NCI-H510A treated with DMSO at 0.1 percent for 48 hours (cell line): ENCODE results near the gene NOC3L.
"Not testable (repeated sequence)": the region's sequence is repeated elsewhere in the genome, so short reads cannot be mapped to it uniquely, and the experiment has no call there.

ENCODE experiments used
- DNase-seq: peaks from one replicate; lab custom pipeline; 2025; lab: John Stamatoyannopoulos, UW

The NOC3L gene, protein sequence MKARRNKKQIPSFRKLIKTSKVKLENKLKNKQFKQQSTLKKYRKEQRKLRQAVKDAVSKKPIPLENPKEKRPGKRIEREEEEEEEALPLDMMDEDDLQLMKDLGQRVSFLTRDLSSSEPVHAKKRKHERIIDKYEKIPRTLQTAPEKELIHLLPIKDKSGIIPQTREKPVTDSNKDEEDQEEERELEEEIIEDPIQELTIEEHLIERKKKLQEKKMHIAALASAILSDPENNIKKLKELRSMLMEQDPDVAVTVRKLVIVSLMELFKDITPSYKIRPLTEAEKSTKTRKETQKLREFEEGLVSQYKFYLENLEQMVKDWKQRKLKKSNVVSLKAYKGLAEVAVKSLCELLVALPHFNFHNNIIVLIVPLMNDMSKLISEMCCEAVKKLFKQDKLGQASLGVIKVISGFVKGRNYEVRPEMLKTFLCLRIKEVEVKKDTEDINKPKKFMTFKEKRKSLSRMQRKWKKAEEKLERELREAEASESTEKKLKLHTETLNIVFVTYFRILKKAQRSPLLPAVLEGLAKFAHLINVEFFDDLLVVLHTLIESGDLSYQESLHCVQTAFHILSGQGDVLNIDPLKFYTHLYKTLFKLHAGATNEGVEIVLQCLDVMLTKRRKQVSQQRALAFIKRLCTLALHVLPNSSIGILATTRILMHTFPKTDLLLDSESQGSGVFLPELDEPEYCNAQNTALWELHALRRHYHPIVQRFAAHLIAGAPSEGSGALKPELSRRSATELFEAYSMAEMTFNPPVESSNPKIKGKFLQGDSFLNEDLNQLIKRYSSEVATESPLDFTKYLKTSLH

DNA sequence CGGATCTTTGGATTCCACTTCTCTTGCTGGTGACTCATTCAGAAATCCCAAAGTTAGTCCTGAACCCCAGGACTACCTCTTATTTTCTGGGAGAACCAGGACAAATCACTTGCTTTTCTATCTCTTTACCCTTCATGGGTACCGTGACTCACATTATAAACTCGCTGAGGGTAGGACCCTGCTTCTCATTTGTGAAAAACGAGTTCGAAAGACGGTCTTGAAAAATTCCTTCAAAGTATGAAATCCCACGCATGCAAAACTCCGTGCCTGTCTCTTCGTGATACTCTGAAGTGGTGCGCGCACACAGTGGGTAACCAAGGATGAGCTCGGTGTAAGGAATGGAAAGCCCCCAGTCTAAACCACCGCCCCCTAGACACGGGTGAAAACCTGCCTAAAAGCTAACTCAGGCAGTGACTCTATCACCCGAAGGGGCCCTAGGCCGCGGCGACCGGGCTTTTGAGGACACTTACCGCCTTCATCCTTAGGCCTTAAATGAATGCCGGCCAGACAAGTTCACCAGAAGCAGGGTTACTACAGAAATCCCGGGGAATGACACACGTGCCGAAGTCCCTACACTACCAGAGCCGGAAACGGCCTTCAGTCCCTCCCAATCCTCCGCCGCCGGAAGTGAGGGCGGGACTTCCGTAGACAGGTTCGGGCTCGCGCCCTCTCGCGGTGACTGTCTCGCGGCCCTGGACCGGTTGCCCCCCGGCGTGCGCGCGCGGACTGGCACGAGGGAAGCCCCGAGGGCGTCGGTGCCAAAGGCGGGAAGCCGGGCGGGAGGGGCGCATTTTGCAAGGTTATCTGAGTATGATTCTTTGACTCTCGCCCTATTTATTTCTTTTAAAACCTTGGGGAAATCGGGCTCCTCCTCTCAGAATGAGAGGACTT is at the start of gene NOC3L:
NOC3L (minus strand) TSS at position 580 of the 891 bp plus-strand sequence; CDS start at position 479, 101 bp downstream.
- DNase-seq, result peak; percentile 89

DNA sequence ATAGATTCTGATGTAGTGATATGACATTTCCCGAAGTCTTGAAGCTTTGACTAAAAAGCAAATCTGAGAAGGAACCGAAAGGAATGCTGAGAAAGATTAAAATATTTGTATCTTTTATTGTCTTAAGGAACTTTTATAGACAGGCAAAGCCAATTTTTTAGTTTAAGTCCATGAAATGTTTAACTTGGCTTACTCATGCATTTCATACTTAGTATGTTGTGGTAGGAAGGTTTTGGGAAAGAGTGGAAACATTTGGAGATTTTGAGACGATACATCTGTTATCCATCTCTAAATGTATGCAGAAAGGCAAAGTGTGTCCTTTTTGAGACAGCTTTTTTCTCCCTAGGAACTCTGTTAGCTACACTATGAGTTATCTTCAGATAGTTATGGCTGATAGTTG is 49.7 kb upstream of the NOC3L start:
- DNase-seq, result no peak

DNA sequence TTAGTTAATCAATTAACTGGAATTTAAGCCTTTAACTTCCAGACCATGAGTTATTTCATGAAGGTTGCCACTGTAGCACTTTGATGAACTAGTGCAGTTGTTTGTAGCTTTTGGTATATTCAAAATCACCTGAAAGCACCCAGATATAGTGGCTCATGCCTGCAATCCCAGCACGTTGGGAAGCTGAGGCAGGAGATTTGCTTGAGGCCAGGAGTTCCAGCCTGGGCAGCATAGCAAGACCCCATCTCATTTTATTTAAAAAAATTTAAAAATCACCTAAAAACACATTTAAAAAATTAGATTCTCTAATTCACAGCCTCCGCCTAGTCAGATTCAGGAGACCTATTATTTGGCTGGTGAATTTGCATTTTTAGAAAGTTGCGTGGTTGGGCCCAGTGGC is 48.6 kb upstream of the NOC3L start:
- no peak for DNase-seq

DNA sequence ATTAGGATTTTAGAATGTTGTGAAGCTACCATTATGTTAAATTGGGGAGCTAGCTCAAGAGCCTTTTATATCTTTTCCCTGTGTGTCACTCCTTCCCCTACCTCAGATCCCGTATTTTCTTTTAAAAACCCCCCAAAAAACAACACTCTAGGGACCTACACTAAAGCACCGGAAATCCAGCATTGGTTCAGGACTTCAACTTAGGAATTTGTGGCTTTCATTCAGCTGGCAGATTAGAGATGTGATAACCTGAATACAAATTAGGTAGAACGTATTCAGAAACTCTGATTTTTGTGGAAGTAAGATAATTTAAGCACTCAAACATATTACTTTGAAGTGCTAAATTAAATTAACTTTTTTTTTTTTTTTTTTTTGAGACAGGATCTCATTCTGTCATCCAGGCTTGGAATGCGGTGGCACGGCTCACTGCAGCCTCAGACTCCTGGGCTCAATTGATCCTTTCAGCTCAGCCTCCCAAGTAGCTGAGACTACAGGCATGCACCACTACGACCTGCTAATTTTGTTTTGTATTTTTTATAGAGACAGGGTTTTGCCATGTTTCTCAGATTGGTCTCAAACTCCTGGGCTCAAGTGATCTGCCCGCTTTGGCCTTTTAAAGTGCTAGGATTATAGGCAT is 46.4 kb upstream of the NOC3L start:
- DNase-seq, result no peak

DNA sequence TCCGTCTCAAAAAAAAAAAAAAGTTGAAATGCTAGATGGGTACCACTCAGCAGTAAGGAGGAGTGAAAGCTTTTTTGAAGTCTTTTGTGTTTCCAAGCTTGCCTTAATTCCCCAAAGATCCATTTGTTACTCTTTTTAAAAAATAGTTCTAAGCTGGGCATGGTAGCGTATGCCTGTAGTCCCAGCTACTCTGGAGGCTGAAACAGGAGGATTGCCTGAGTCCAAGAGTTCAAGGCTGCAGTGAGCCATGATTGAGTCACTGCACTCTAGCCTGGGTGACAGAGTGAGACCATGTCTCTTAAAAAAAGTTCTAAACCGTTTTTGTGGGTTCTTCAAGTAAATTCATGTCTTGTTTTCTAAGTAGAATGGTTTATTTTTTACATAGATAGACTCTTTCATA is 44.9 kb upstream of the NOC3L start:
- DNase-seq, result no peak

DNA sequence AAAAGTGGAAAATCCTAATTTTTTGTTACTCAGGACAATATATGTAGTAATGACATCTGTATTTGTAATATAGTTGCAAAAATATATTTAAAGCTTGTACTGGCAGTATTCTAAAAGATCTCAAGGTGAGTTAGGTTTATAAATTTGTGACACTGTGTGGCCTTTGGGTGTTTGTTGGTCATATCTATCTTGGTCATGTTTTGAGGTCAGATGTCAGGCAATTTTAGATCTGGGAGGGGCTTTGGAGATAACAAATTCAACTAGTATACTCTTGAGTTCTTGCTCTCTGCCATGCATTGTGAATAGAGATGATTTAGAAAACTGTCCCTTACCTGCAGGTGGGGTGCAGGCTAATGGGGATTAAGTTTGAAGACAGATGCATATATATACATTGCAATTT is 42.7 kb upstream of the NOC3L start:
- no peak for DNase-seq

DNA sequence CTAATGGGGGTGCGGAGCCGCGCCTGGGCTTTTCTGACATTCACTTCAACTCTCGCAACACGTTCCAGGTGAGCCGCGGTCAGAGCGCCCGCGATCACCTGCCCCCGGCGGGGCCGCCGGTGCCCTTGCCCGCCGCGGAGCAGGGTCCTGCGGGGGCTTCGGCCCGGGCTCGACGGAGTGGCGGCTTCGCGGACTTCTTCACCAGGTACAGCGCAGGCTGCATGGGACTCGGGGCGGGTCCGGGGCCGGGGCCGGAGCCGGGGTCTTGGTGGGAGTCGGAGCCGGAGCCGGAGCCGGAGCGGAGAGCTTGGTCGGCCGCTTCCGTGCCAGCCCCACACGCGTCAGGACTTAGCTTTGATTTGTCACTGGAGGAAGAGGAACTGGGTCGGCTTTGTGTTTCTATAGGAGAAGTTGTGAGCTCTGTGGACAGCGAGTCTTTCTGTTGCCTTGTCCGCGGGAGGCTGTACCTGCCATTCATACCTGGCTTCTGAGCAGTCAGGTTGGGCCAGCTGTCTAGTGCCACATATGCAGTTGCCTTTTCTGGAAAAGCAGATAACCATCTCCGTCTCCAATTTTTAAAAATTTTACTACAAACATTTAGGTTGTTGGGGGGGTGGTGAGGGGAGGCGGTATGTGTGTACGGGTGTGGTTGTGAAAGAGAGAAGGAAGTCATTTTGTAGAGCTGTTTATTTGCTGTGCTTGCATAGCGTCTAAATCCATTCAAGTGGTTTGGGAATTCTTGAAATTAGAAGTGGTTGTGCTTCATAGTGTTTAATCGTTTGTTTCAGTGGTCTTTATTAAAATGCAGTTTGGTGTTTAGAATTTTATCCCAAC is 40.9 kb upstream of the NOC3L start:
- DNase-seq, result peak; percentile 70

DNA sequence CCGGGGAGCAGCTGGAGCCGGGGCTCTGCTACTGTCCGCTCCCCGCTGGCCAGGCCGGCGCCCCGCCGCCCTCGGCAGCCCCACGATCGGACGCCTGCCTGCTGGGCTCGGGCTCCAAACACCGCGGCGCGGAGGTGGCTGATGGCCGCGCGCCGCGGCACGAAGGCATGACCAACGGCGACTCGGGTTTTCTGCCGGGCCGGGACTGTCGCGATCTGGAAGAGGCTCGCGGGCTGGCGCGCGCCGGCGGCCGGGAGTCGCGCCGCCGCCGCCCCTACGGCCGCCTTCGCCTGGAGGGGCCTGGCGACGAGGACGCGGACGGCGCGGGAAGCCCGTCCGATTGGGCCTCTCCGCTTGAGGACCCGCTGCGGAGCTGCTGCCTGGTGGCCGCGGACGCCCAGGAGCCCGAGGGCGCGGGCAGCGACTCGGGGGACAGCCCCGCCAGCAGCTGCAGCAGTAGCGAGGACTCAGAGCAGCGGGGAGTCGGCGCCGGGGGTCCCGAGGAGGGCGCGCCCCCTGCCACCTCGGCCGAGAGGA is 40.2 kb upstream of the NOC3L start:
- DNase-seq, result no peak

DNA sequence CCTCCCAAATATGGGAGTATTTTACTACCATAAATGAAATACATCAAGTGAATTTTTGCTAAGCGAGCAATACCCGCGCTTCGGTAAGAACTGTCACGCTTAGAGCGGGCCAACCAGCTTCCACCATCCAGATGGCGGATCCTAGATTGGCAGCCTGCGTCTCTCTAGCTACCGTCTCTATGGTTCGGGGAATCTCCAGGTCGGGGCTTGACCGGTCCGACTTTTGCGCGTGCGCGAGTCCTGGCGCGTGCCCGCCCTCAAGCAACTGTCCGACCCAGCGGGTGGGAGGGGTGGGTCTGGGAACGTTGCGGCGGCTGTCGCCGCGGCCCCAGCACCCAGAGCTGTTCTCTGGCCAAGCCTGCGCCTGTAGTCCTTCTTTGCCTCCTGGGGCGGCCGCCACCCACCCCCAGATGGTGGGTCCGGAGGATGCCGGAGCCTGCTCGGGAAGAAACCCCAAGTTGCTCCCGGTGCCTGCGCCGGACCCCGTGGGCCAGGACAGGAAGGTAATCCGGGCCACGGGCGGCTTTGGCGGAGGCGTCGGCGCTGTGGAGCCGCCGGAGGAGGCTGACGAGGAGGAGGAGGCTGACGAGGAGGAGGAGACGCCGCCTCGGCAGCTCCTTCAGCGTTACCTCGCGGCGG is 39.6 kb upstream of the NOC3L start, which contains the start of gene TBC1D12:
TBC1D12 (plus strand) TSS at position 338 of the 639 bp plus-strand sequence; CDS start at position 411, 73 bp downstream.
- DNase-seq, result peak; percentile 97

DNA sequence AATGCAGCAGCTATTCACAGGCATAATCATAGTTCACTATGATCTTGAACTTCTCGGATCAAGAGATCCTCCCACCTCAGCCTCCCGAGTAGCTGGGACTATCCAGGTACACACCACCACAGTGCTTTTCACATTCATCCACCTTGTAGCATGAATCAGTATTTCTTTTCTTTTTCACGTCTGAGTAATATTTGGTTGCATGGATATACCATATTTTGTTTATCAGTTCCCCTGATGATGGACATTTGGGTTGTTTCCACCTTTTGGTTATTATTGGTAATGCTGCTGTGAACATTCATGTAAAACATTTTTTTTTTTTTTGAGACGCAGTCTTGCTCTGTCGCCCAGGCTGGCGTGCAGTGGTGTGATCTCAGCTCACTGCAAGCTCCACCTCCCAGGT is 36.0 kb upstream of the NOC3L start:
- DNase-seq, result no peak

DNA sequence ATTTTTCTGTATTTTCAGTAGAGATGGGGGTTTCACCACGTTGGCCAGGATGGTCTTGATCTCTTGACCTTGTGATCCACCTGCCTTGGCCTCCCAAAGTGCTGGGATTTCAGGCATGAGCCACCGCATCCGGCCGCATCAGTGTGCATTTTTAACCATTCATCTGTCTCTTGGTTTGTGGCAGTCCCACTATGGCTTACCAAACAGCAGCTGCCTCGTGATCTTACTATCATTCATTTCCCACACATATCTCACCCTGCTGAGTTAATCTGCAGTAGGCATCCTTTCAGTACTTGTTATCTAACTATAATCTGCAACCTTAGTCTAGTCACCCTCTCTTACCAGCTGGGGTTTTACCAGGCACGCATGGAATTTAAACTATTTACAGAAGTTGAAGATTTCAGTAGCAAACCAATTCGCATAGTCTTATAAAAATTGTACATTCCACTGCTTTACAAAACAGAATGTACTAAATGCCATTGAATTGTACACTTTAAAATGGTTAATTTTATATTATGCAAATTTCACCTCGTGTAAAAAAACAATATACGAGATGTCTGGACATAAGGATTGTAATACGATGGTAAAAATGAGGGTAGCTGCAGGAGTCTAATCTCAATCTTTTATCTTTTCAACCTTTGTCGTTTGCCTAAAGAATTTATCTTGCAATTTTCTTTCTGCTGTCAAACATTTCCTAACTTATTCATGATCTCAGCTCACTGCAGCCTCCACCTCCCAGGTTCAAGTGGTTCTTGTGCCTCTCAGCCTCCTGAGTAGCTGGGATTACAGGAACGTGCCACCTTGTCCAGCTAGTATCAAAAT is 35.0 kb upstream of the NOC3L start:
- DNase-seq, result no peak

DNA sequence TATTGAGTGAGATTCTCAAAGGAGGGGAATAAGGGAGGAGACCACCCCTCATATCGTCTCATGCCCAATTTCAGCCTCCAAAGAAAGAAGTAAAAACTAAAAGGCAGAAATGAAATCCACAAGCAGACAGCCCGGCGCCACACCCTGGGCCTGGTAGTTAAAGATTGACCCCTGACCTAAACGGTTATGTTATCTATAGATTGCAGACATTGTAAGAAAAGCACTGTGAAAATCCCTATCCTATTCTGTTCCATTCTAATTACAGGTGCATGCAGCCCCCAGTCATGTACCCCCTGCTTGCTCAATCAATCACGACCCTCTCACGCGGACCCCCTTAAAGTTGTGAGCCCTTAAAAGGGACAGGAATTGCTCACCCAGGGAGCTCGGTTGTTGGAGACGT is 29.4 kb upstream of the NOC3L start:
- not testable (repeated sequence) for DNase-seq

DNA sequence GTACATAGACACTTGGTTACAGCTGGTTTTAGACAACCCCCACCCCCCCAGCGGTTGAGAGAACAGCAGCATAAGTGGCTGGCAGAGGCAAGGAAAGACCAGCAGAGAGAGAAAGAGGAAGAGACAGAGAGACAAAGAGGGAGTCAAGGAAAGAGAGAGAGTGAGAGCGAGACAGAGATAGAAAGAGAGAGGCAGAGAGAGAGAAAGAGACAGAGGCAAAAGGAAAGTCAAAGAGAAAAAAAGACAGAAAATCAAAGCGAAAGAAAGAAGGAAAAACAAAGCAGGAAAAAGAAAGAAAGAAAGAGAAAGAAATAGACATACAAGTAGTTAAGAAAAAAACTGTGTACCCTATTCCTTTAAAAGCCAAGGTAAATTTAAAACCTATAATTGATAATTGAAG is 23.0 kb upstream of the NOC3L start:
- DNase-seq, result not testable (repeated sequence)

DNA sequence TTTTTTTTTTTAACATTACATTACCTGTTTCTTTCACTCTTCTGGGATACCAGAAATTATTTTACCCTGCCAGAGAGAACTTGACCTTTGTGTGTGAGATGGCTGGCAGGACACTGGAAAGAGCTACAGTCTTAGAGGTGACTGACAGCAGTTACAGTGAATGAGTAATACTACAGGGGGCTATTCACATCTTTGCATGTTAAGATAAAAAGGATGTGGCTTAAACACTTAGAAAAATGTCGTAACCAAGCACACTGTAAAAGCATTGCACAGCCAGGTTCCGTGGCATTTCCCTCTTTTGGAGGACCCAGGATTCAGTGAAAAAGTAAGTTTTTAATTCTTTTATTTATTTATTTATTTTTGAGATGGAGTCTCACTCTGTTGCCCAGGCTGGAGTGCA is 20.8 kb upstream of the NOC3L start:
- no peak for DNase-seq

DNA sequence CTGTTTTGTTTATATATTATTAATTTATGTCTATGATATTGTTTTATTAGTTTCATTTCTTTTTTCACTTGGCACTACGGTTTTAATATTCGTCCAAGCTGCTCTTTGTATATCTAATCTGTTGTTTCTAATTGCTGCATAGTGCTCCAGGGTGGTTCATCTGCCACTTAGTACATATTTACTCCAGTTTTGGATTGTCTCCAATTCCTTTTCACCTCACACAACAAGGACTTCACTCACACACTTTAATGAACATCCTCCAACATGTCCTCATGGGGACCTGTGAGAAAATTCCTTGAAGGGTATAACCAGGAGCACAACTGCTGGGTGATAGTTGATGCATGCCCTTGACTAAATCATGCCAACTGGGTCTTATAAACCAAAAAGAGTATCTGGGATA is 14.1 kb upstream of the NOC3L start:
- DNase-seq, result no peak

DNA sequence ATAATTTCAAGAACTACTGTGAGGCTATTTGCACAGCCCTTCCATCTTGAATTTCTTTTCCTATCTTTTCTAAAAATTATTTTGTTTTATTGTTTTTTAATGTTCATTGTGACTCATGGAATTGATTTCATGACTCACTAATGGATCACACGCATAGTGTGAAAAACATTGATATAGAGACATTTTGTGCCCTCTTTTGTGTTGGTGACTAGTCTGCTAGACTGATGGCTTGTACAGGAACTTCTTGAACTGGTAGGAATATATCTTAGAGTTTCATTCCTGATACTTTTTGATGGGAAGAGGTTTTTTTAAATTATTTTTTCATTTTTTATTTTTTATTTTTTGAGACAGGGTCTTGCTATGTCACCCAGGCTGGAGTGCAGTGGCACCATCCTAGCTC is 12.6 kb upstream of the NOC3L start:
- no peak for DNase-seq

DNA sequence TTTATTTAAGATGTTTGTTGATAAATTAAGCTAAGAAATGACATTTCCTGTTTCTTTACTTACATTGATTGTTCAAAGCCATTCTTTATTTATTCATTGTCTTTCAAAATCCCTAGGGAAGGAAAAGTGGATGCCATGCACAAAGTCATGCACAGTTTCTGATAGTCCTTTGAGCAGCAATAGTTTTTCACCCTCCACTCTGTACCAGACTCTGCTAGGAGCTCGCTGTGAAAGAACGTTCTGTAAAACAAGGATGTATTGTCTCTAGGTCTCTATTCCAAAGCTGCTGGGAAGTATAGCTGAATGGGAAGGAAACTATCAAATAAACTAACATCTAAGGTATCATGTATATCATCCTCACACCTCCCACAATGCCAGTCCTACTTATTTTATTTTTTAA is 7.8 kb upstream of the NOC3L start:
- no peak for DNase-seq

DNA sequence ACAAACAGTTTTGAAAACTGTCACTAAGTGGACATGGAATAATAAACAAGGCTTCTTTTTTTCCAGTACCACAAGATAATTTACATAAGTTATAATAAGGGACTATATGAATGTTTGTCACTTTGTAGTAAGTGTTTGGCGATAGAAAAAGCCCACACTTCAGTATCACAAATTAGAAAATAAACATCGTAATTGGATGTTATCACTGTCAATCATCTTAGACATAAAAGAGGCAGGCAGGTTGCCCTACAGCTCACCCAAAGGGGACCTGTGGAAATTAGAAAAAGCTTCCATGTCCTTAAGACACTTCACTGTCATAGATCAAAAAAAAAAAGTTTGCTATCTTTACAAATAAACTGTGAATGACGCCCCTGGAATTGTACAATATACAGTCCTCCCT is 3.6 kb upstream of the NOC3L start:
- no peak for DNase-seq

DNA sequence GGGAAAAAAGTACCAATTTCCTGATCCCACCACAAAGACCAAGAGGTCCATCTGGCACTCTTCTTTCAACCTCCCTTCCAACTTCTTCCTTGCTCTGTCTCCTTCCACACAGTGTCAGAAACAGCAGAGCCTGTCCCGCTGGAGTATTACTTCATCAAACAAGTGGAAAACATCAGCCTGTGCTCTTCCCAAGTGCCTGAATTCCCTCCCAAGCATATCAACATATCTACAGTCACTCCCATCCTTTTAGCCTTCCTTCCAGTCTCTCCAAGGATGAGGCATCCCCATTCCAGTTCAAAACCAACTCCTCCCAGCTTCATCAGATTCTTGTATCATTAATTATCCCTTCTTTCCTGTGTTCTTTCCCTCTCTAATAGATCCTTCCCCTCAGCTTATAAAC is 1.7 kb upstream of the NOC3L start:
- DNase-seq, result no peak
